DMS 273 treated with DMSO at 0.1 percent for 48 hours (cell line): ENCODE measurements around the gene PAIP2.
"Not testable (repeated sequence)": the region's sequence is repeated elsewhere in the genome, so short reads cannot be mapped to it uniquely, and the experiment has no call there.

Source experiments
- DNase-seq: peaks from one replicate; lab custom pipeline; 2025; lab: John Stamatoyannopoulos, UW

PAIP2 gene

DNA sequence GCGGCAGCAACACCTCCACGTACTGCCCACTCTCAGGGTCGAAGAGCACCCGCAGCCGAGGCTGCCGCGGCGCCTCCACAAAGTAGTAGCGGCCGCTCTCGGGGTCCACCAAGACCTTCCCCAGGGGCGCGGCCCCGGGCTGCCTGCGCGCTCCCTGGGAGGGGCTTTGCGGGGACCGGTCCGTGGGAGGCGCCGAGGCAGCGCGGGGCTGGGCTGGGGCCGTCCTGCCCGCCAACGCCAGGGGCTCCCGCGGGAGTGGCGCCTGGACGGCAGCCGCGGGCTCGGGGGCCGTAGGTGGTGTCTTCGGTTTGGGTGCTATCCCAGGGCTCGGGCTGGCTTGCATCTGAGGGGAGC, 50.6 kb downstream of the PAIP2 start:
- no peak for DNase-seq

DNA sequence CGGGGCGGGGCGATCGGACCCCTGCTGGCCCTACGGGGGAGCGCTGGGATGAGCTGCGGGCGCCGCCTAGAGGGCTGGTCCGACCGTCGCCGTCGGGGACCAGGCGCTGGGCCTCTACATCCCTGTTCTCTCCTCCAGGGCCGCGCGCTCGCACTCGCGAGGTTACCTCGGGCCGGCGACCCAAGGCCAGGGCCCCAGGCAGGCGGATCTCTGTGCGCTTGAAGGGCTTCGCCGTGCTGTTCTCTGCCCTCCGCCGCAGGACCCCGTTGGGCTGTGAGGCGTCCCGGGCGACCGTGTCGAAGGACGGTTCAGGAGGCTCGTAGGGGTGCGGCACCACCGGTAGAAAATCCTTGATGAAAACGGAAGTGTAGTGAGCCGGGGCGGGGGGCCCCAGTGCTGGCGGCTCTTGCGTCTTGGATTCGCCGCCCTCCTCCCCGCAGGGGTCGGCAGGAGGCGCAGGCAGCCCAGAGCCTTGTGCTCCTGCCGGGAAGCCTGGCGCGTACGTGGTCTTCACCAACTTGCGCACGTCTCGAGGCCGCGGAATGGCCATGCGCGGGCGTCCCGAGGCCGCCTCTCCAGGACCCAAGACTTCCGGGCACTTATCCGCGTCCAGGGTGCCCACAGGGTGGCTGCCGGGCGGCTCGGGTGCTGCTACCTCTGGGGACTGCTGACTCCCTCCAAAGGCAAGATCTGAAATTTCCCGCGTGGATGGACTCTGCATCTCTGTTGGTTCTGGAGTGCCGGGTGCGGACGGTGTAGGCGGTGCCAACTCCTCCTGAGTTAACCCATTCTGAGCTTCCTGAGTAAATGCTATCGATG, 51.2 kb downstream of the PAIP2 start:
- no peak for DNase-seq

DNA sequence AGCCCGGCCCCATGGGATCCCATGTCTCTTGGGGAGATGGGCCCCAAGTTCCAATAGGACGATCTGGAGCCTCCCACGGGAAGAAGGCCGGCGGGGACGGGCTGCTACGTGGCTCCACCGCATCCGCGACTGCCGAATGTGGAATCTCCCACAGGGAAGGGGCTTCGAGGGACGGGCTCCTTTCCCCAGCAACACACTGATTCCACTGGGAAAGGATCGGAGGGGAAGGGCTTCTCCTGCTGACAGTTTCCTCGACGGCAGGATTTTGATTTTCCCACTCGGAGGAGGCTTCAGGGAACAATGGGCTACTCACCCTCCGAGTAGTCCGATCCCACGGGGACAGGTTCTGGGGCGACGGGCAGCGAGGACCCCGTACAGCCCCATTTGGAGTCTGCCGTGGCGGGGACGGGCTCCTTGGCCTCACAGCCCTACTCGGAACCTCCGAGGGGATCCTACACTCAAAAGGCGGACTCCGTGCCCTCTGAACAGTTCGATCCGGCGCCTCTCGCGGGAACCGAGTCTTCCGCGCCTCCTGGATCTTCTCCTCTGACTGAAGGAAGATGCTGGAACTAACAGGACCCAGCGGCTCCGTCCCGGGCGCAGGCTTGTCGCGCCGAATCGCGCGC, 52.0 kb downstream of the PAIP2 start:
- DNase-seq: no peak

DNA sequence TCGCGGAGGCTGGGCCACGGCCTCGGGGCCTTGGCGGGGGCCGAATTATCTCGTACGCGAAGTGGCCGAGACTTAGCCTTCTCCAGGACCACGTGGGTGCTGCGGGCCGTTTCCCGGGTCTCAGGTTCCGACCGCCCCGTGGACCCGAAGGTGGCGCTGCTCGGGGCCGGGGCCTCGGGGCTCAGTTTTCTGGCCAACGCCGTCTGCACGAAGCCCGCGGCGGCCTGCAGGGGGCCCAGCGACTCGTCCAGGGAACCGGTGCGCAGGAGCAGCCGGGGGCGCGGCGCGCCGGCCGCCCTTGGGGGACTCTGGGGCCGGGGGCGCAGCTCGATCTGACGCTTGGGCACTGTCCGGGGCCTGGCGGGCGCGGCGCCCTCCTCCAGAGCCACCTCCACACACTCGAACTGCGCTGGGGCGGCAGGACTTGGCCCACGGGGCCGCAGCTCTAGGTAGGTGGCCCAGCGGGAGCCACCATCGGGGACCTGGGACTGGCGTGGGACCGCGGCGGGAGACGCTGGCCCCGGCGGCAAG, 52.5 kb downstream of the PAIP2 start:
- no peak for DNase-seq

DNA sequence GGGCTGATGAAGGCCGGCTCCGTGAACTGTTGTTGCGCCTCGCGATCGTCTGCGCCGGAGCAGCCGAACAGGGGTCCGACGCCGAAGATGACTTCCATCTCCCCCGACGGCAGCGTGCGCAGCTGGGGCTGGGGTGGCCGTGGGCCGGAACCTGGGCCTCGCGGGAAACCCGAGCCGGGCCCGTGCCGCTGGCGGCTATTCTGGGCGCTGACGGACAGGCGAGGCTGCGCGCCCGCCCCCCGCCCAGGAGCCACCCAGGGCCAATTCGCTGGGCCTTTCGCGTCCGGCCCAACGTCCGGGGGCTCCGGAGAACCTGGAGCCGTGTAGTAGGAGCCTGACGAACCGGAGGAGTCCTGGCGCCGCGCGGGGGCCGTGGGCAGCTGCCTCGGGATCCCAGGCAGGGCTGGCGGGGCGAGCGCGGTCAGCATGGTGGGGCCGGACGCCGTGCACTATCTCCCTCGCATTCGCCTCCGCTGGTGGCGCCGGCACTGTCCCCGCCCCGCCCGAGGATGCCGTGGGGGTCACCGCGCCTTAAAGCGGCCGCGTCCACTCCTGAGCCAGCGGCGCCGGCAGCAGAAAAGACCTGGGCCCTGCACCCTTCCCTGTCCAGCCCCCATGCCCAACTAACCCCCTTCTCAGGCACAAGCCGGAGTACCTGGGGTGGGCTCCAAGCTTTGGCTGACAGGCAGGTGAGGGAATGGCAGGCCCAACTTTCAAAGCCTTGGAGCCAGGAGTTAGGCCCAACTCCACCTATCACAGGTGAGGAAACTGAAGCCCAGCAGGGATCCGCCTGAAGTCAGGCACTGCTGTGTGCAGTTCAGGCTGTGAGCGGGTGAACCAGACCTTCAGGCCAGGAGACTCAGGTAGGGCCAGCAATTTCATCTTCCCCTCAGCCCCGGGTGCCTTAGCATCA, 53.3 kb downstream of the PAIP2 start, which contains the start of gene PROB1:
Gene PROB1, minus strand, starts transcription at position 451 of the 913 bp plus-strand sequence. Its CDS starts 23 bp downstream, at position 428.
- DNase-seq: no peak

DNA sequence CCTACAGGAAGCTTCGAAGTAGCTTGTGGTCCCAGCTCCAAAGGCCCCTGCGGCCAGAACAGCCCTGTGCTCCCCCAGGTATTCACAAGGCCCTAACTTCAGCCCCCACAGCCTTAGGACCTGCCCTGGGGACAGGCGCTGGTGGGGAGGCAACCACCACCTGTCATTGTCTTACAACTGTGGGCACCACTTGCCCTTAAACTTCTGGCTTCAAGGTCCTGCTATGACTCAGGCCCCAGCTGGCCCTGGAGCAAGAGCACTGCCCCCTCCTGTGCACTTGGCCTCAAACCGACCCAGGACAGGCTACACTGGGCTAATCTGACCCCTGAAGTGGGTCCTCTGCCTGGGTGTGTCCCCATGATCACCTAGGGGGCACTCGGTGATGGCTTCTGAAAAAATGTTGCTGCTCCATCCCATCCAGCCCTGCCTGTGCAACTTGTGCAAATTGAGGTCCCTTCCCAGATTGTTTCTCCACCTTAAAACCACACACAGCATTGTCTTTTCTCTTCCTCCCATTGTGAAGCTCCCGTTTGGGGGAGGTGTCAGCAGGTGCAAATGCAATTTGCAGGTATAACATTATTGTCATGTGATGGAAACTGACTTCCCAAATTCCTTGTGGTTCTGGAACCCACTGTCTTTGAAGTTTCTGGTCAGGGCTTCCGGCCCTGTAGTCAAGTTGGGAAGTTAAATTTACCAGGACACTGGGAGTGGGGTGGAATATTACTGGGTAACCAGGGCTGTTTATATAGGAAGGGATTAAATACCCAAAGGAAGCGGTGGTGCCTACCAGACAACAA, 54.4 kb downstream of the PAIP2 start:
- no peak for DNase-seq

DNA sequence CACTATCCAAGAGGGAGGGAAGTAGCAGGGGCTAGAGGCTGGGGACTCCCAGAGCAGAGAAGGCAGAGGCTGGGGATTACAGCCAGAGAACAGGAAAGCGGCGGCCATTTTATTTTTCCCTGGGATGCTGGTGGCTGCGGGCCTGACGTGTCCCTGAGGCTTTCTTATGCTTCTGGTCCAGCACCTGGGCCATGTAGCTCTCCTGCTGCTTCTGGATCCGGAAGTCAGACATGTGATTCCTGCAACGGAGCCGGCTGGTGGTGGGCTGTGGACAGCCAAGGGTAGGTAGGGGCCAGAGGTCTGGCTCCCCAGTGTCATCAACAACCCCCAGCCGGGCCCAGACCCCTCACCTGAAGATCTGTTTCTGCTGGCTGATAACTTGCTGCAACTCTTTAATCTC, 55.0 kb downstream of the PAIP2 start:
- no peak for DNase-seq

DNA sequence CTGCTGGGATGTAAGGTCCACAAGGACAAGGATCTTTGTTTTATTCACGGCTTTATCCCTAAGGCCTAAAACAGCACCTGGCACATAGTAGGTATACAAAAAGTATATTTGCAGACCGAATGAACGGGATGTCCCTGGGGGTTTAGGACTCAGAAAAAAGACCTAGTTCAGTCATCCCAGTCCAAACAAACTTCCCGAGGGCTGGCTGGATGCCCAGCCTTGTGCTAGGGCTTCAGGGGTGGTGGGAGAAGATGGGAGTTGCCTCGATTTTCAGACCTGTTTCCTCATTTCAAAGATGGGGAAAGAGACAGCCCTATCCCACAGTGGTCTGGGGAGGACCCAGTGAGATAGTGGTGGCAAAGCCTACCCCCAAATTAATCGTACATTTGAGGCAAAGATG, 56.3 kb downstream of the PAIP2 start:
- DNase-seq: no peak

DNA sequence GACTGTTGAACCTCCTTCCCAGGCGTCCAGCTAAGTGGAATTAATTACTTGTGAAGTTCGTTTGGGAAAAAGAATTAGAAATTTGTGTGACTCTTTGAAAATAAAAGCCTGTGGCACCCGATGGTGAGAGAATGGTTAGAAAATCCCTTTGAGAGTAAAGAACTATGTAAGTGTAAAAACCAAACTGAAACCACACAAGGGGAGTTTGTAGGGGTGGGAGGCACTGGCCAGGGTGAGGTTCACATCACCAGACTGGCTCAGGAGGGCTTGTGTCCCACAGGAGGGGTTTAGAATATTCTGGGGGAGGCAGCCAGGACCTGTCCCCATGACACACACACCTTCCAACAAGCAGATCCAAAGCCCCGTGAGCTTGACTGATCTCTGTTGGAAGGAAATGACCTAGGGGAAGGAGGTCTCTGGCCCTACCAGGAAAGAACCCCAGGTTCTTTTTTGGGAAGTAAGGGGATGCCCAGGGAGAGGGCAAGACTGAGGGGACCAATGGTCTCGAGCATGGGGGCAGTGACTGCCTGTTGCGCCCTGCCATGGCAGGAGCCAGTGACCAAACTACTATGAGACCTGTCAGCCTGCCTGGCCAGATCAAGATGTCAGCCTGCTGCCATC, 58.0 kb downstream of the PAIP2 start:
- DNase-seq: no peak

DNA sequence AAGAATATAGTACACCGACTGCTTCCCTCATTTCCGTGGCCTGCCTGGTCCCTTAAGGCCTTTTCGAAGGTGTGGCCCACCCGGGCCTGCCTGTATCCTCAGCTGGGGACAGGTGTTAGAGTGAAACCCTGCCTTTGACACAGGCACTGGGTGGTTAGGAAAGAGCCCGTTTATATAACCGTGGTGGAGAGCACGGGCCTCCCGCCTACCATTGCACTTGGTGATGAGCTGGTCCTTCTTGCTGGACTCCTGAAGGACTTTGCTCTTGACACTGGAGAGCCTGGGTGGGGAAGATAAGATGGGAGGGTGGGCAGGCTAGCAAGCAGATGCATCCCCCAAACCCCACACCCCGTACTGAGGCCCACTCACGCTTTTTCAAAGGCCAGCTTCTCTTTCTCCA, 59.9 kb downstream of the PAIP2 start:
- DNase-seq: no peak

DNA sequence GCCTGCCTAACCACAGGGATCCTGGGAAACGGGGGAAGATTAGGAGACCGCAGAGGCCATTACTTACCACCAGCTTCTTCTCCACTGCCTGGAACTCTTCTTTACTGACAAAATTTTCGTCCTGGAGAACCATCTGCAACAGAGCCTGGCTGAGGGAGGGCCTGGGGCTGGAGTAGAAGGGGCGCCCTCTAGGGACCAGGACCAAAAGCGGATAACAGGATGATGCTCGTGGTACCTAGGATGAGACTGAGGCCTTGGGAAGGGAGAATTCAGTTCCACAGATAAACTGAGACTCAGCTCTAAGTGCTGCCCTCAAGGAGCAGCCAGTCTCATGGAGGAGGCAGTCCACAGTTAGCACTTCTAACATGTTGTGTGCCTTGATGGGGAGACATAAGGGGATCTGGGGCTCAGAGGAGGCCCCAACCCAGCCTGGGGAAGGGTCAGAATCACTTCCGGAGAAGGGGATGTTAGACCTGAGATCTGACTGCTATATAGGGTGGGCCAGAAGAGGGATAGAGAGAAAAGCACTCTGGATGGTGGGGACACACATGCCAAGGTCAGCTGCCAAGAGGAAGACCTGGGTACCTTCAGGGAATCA, 61.0 kb downstream of the PAIP2 start:
- DNase-seq: no peak

DNA sequence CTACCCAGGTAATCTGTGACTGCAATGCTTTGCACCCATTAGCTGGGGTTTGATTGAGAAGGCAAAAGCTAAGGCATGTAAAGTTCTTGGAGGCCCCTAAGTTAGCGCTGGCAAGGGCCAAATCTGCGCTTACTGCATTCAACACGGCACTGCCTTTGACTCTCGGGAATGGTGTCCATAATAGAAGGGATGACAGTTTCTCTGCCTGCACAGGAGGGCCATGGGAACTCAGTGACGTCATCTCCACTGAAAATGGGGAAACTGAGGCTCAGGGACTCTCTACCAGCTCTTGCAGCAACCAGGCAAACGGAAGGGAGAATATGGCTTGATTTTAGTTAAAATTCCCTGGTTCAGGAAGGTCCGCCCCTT, 61.7 kb downstream of the PAIP2 start:
- no peak for DNase-seq

DNA sequence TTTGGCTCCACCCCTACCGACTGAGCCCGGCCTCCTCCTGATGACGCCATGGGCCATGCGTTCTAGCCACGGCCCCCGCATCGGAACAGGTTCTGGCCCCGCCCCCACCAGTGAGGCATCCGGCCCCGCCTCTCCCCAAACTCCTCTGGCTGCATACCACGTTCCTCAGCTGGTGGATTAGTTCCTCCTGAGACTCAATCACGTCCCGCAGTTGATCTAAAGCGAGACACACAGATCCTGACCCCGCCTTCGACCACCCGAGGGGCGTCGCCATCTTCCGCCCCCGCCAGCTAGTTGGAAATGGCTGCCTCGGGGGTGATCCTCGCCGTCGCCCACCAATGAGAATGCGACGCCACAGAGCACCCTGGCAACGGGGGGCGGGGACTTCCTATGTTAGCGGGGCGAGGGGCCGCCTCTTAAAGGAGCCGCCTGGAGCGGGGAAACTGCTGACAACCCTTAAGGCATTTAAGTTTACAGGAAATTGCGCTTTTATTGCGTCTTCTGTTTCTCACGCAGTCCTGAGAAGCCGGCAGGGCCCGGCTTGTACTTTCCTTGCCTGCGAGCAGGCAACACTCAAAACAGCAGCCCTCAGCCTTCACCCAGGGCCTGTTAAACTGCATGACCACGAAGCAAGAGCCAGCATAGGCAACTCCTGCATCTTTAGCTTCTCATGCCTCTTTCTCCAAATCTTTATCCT, 62.3 kb downstream of the PAIP2 start, which contains the start of gene SPATA24:
Gene SPATA24, minus strand, starts transcription at position 303 of the 697 bp plus-strand sequence. Its CDS starts 29 bp downstream, at position 274.
- DNase-seq: peak; percentile 94

DNA sequence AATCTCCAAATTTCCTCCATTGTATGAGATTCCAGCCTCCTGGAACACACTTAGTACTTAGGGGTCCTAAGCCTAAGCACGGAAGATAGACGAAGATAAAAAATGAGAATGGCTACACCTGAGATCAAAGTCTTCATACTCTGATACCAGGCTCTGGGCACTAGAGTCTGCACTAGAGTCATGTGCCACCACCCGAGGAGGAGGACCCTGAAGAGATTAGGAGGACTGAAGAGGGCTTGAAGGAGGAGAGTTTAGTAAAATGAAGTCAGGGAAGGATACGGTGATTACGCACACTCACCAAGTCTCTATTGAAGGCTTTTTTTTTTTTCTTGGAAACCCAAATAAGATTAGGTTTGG, 62.8 kb downstream of the PAIP2 start:
- DNase-seq: no peak

DNA sequence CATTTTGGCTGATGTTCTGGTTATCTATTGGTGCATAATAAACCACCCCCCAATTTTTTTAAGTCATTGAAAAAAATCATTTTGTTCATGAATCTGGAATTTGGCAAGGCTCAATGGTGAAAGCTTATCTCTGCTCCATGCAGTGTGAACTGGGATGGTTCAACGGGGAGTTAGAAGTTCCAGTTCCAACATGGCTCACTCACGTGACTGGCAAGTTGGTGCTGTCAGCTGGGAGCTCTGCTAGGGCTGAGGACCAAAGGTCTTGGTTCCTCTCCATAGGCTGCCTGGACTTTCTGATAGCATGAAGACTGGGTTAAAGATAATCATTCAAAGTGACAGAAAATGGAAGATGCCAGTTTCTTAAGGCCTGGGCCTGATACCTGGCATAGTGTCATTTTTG, 65.3 kb downstream of the PAIP2 start:
- DNase-seq: no peak

DNA sequence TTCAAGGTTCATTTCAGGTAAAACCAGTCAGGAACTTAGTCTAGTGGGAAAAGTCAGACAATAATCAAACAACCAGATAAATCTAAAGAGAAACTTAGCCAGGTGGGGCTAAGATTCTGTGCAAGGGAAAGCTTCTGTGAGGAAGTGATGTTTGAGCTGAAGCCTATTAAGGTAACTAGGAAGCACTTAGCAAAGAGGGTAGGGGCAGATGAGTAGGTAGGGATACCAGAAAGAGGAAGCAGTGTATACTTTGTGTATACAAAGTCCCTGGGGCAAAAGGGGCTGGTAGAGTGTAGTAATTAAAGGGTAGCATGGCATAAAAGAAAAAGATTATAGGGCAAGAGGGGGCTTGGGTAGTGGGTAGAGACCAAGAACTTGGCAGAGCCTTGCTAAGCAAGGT, 65.9 kb downstream of the PAIP2 start:
- DNase-seq: no peak

DNA sequence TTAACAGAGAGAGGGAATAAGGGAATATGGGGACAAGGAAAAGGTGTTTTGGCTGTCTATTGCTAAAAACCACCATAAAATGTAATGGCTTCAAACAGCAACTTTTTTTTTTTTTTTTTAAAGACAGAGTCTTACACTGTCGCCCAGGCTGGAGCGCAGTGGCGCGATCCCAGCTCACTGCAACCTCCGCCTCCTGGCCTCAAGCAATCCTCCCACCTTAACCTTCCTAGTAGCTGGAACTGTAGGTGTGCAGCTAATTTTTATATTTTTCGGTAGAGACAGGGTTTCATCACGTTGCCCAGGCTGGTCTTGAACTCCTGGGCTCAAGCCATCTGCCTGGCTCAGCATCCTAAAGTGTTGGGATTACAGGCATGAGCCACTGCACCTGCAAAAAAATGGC, 66.5 kb downstream of the PAIP2 start:
- DNase-seq: no peak

DNA sequence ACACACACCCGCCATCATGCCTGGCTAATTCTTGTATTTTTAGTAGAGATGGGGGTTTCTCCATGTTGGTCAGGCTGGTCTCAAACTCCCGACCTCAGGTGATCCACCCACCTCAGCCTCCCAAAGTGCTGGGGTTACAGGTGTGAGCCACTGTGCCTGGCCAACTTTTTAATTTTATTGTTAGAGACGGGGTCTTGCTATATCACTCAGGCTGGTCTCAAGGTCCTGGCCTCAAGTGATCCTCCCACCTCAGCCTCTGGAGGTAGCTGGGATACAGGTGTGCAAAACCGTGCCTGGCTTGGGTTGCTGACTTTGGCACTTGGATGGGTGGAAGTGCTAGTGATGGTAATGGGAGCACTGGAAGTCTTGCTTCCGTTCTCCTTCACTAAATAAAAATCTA, 67.5 kb downstream of the PAIP2 start:
- not testable (repeated sequence) for DNase-seq

DNA sequence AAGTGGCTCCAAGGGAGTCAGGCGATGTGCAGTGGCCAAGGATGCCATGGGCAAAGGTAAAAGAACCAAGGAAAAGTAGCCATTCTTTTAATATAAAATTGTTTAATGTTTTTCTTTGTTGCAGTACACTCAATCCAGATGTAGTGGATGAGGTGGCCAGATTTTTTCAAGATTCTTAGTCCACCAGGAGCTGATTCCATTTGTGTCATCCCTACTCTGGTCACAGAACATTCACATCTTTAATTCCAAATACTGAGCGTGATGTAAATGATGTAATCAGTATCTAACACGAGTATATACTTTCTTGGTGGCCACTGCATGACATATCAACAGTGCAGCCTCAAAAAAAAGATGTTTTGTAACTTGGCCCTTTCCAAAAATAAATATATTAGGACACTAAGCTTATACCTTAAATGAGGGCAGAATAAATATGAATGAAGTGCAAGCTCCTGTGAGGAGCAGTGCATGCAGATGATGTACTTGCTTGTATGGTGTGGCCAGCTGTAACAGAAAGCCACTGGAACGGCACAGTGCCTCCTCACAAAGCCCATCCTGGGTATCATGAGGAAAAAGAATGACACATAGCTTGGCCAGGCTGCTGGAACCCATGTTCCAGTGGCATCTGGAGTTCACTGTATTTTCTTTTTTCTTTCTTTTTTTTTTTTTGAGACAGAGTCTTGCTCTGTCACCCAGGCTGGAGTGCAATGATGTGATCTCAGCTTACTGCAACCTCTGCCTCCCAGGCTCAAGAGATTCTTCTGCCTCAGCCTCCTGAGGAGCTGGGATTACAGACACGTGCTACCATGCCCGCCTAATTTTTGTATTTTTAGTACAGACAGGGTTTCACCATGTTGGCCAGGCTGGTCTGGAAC, 68.7 kb downstream of the PAIP2 start:
- no peak for DNase-seq
